Neural cell (in vitro differentiated cells): ENCODE results near the gene MOCS2. TPM values are rescaled to one million over a fixed set of nuclear protein-coding genes. Genes with fewer than 3 reads are reported as not detected.

ENCODE experiments used
- H2AFZ ChIP-seq: fragments of 200-600, 300-800 bp; sonication (generic), shearing (Covaris generic); 2 replicates; pipeline ENCODE4 v1.6.0; 2014; ENCODE audit warnings: low read depth, mild to moderate bottlenecking, antibody characterized with exemption, low read length, moderate library complexity
- H3F3A ChIP-seq: fragments of 200-600 bp; shearing (Covaris generic); 2 replicates; pipeline ENCODE4 v1.6.1; 2016; ENCODE audit warnings: mild to moderate bottlenecking, moderate library complexity, mixed read lengths, antibody characterized with exemption, low read length; ENCODE audit not compliant: insufficient read depth, poor library complexity, severe bottlenecking
- H3K27ac ChIP-seq: fragments of 200-600, 300-800 bp; sonication (generic), shearing (Covaris generic); 2 replicates; pipeline ENCODE4 v1.5.1; 2014; ENCODE audit warnings: mild to moderate bottlenecking, low read length, moderate library complexity
- H3K27me3 ChIP-seq: fragments of 300-800, 200-600 bp; sonication (generic), shearing (Covaris generic); 2 replicates; pipeline ENCODE4 v1.6.0; 2014; ENCODE audit warnings: mild to moderate bottlenecking, low read depth, low read length, moderate library complexity; ENCODE audit not compliant: insufficient read depth
- H3K36me3 ChIP-seq: fragments of 300-800, 200-600 bp; sonication (generic), shearing (Covaris generic); 2 replicates; pipeline ENCODE4 v1.5.1; 2014; ENCODE audit warnings: mild to moderate bottlenecking, antibody characterized with exemption, low read length, moderate library complexity; ENCODE audit not compliant: insufficient read depth
- H3K4me2 ChIP-seq: fragments of 300-800, 200-600 bp; sonication (generic), shearing (Covaris generic); 2 replicates; pipeline ENCODE4 v1.6.0; 2014; ENCODE audit warnings: mild to moderate bottlenecking, low read length
- H3K4me3 ChIP-seq: fragments of 300-800, 200-600 bp; sonication (generic), shearing (Covaris generic); 2 replicates; pipeline ENCODE4 v1.5.1; 2014; ENCODE audit warnings: mild to moderate bottlenecking, low read length, moderate library complexity
- H3K79me2 ChIP-seq: fragments of 200-600 bp; shearing (Covaris generic); replicated peaks from 2 replicates; pipeline ENCODE4 v1.6.0; 2014; ENCODE audit warnings: mild to moderate bottlenecking, low read length, moderate library complexity; ENCODE audit not compliant: insufficient read depth
- H3K9ac ChIP-seq: fragments of 300-800, 200-600 bp; sonication (generic), shearing (Covaris generic); 2 replicates; pipeline ENCODE4 v1.6.1; 2016; ENCODE audit warnings: mild to moderate bottlenecking, low read length, mixed read lengths
- H3K9me2 ChIP-seq: fragments of 200-600 bp; shearing (Covaris generic); 2 replicates; pipeline ENCODE4 v1.6.1; 2016; ENCODE audit warnings: mild to moderate bottlenecking, low read length, mixed read lengths; ENCODE audit not compliant: insufficient read depth
- H3K9me3 ChIP-seq: fragments of 200-600, 300-800 bp; sonication (generic), shearing (Covaris generic); 2 replicates; pipeline ENCODE4 v1.6.1; 2016; ENCODE audit warnings: mild to moderate bottlenecking, mixed run types, low read length, moderate library complexity, mixed read lengths
- H4K20me1 ChIP-seq: fragments of 200-600 bp; shearing (Covaris generic); 2 replicates; pipeline ENCODE4 v1.6.1; 2016; ENCODE audit warnings: mild to moderate bottlenecking, mixed run types; ENCODE audit not compliant: insufficient read depth
- EP300 ChIP-seq: fragments of 450-650 bp; conservative IDR thresholded peaks from 2 replicates; pipeline ENCODE4 v1.6.1; 2014; ENCODE audit warnings: antibody characterized with exemption, mild to moderate bottlenecking, moderate library complexity; ENCODE audit not compliant: poor library complexity, severe bottlenecking
- EZH2 ChIP-seq: fragments of 200-600, 300-800 bp; shearing (Covaris generic), sonication (generic); IDR thresholded peaks from 2 replicates; pipeline ENCODE4 v1.6.1; 2014; ENCODE audit warnings: antibody characterized with exemption, low read length, borderline replicate concordance, mild to moderate bottlenecking; ENCODE audit not compliant: insufficient read depth, poor library complexity, severe bottlenecking
- MXI1 ChIP-seq: fragments of 450-650 bp; conservative IDR thresholded peaks from 2 replicates; pipeline ENCODE4 v1.6.1; 2014; ENCODE audit warnings: antibody characterized with exemption, mild to moderate bottlenecking; ENCODE audit not compliant: poor library complexity, severe bottlenecking
- POLR2AphosphoS5 ChIP-seq: IDR thresholded peaks from 2 replicates; pipeline ENCODE4 v1.6.1; 2012
- RAD21 ChIP-seq: fragments of 450-650 bp; conservative IDR thresholded peaks from 2 replicates; pipeline ENCODE4 v1.6.1; 2014; ENCODE audit warnings: antibody characterized with exemption, mild to moderate bottlenecking, moderate library complexity
- REST ChIP-seq: IDR thresholded peaks from 2 replicates; pipeline ENCODE4 v1.6.1; 2012; ENCODE audit warnings: borderline replicate concordance
- SMC3 ChIP-seq: fragments of 450-650 bp; conservative IDR thresholded peaks from 2 replicates; pipeline ENCODE4 v1.6.1; 2014; ENCODE audit warnings: antibody characterized with exemption, mild to moderate bottlenecking, moderate library complexity; ENCODE audit not compliant: poor library complexity
- TAF1 ChIP-seq: IDR thresholded peaks from 2 replicates; pipeline ENCODE4 v1.6.1; 2012; ENCODE audit warnings: low read depth
- polyA plus RNA-seq: library from polyadenylated mRNA; depleted of rRNA; stranded (reverse); fragments of >200 nt; gene quantifications from 2 replicates; pipeline ENCODE4 v1.2.3, GENCODE V29; 2014

MOCS2 gene
- polyA plus RNA-seq, 1 donor from 2014 or later = 71.0 TPM

DNA sequence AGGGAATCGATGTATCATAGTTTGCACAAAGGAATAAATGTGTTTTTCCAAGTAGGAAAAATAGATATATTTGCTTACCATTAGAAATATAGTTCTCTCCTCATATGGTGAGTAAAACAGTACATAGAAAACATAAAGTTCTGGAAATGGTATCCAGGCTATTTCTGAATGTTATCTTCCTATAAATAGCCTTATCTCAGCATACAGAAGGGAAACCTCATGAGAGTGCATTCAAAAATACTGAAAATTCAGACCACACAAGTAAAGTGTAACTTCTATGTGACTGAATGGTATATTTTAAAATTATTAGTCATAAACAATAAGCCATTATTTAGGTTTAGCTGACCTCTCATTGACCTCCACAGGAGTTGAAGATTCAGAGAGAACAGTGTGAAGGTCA lies 43.5 kb downstream of the MOCS2 start:
- TF ChIP-seq EP300 (no peak), POLR2AphosphoS5 (no peak), REST (no peak), RAD21 (no peak)

GRCh38 chr5:53063791-53064190 lies 45.8 kb downstream of the MOCS2 start:
- Histone ChIP-seq H3K9me2 (no peaks in the 10 kb centered on the region), H2AFZ (no peak overlapping the region), H3K4me2 (no peak overlapping the region), H3K27ac (no peak overlapping the region), H4K20me1 (no peaks in the 10 kb centered on the region), H3F3A (no peaks in the 10 kb centered on the region), H3K9ac (no peak overlapping the region), H3K4me3 (no peak overlapping the region), H3K9me3 (no peaks in the 10 kb centered on the region), H3K36me3 (no peaks in the 10 kb centered on the region), H3K79me2 (no peaks in the 10 kb centered on the region), H3K27me3 (no peaks in the 10 kb centered on the region)
- TF ChIP-seq EP300 = no peak
- no peak for TF ChIP-seq POLR2AphosphoS5
- no peak for TF ChIP-seq SMC3
- no peak for TF ChIP-seq EZH2
- TF ChIP-seq MXI1 = no peak
- TF ChIP-seq REST = no peak
- no peak for TF ChIP-seq RAD21
- TF ChIP-seq TAF1 = no peak

More for the DNA sequence above, 43.5 kb downstream of the MOCS2 start:
- Histone ChIP-seq H3K4me3 (no peak overlapping the region), H2AFZ (no peak overlapping the region), H3K36me3 (no peaks in the 10 kb centered on the region), H3K27me3 (no peaks in the 10 kb centered on the region), H3K79me2 (no peaks in the 10 kb centered on the region), H3K9me2 (no peaks in the 10 kb centered on the region), H3K27ac (no peak overlapping the region), H3K9ac (no peak overlapping the region), H3K9me3 (no peaks in the 10 kb centered on the region), H4K20me1 (no peaks in the 10 kb centered on the region), H3F3A (no peaks in the 10 kb centered on the region), H3K4me2 (no peak overlapping the region)
